NCI-H510A (cell line): Measurements from ENCODE around the gene LEP.
"Not testable (repeated sequence)": the region's sequence is repeated elsewhere in the genome, so short reads cannot be mapped to it uniquely, and the experiment has no call there.

Experiments used
- DNase-seq: peaks from one replicate; lab custom pipeline; 2025; lab: John Stamatoyannopoulos, UW

LEP gene

GRCh38 chr7:128210590-128211570 is 30.2 kb upstream of the LEP start:
- peak; percentile 25 for DNase-seq

DNA sequence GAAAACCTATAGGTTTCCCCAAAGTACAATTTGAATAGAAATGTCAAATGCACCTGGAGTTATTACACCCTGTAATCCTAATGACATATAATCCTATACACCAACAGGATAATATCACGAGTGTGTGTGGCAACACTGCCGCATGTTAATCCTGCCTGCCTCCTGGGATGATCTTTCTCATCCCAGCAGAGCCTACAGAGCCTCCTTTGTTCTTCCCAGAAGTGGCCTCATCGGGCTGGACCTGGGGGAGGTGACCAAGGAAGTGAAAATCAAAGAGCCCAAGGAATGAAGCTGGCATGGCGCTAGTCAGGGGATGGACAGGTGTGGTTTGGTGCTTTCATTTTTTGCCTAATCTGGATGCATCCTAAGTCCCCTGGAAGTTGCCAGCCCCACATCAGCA is 29.5 kb upstream of the LEP start:
- no peak for DNase-seq

DNA sequence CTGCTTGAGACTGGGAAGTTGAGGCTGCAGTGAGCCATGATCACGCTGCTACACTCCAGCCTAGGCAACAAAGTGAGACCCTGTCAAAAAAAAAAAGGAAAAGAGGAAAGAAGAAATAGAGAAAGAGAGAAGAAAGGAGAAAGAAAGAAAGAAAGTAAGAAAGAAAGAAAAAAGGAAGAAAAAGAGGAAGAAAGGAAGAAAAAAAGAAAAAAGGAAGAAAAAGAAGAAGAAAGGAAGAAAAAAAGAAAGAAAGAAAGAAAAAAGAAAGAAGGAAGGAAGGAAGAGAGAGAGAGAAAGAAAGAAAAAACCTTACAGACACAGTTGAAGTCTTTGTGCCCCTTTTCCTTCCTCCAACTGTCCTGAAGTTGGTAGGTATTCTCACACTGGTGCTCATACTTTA is 26.6 kb upstream of the LEP start:
- DNase-seq = no peak

GRCh38 chr7:128215281-128215680 is 25.8 kb upstream of the LEP start:
- no peak for DNase-seq

DNA sequence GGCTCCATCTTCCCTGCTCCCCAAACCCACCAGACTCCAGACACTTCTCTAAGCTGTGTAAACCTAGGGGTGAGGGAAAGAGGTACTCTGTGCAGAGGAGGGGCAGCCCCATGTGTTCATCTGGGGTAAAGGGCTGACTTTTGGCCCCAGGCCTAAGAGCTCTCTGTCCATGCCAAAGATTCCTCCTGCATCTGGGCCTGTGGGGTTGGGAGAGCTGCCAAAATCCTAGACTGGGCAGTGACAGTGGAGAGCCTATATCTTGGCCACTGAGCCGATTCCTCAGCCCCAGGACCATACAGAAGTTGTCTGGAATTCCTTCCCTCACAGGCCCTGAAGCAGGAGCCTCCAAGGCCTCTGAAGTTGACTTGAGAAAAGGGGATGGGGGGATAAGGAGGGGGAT is 25.3 kb upstream of the LEP start:
- no peak for DNase-seq

- no peak for DNase-seq
These were observed 23.9 kb upstream of the LEP start for GRCh38 chr7:128217030-128217805.

DNA sequence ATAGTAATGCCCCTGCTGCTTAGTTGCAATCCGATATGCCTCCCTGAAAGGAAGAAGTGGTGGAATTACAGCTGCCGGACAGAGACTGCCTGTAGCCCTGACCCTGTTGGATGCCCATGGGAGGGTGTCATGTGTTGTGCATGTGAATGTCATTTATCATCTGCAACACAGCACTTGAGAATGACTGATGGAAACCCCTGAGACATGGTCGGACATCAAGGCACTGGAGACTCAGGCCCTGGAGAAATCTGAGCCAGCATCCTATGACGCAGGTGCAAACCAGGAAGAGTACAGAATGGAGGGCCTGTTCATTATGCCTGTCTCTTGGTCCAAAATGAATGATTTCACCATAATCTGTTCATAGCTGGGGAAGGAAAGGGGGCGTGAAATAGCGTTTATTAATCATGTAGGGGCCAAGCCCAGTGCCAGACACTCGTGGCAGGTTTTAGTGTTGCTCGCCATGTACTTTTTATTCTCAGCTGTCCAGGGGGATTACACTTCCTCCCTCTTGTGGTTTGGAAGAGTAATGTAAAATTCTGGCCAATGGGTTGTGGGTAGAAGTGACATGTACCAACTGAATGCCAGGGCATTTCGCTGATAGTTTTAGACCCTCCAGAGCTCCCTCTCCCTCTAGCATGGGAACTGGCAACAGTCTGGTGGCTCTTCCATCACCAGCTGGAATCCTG is 23.0 kb upstream of the LEP start:
- DNase-seq = no peak

GRCh38 chr7:128219636-128220035 is 21.4 kb upstream of the LEP start:
- no peak for DNase-seq

GRCh38 chr7:128221929-128222403 is 19.1 kb upstream of the LEP start:
- DNase-seq = no peak

DNA sequence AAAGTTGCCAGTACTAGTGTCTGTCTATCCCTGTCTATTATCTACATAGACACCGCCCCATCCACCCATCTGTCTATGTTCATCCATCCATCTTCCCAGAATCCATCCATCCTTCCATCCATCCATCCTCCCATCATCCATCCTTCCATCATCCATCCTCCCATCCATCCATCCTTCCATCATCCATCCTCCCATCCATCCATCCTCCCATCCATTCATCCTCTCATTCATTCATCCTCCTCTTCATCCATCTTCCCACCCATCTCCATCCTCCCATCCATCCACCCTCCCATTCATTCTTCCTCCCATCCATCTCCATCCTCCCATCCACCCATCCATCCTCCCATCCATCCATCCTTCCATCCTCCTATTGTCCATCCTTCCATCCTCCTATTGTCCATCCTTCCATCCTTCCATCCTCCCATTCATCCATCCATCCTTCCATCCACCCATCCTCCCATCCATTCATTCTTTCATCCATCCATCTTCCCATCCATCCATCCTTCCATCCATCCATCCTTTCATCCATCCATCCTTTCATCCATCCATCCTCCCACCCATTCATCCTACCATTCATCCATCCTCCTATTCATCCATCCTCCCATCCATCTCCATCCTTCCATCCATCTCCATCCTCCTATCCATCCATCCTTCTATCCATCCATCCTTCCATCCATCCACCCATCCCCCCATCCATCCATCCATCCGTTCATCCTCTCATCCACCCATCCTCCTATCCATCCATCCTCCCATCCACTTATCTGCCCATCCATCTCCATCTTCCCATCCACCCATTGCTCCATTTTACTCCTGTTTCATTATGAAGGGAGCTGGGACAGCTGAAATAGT is 14.7 kb upstream of the LEP start:
- no peak for DNase-seq

DNA sequence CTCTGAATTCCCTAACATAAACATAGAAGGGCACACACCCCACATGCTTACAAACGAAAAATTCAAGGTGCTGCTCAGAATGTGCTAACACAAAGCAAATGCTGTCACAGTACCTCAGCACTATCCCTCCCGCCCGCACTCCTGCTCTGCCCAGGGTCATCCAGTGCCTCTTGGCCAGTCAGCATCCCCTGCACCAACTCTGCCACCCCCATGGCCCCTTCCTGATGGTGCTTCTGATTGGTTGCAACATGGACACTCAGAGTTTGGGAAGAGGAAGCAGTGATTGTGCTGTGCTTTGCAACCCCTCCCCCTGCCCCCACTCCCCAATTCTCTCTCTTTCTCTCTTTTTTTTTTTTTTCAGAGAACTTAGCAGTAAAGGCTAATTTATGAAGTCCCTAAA is 13.8 kb upstream of the LEP start:
- DNase-seq = no peak

DNA sequence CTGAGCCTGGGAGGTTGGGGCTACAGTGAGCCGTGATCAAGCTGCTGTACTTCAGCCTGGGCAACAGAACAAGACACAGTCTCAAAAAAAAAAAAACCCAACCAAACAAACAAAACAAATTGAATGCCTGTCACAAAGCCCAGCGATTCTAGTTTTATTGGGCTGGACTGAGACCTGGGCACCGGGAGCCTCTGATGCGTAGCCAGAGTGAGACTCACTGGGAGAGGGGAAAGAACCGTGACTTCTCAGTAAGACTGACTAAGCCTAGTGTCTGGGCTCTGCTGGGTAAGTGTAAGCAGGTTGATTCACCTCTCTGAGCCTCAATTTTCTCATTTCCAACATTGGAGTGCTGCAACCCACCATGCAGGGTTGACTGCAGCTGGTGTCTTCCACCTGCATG is 10.1 kb upstream of the LEP start:
- DNase-seq = no peak

DNA sequence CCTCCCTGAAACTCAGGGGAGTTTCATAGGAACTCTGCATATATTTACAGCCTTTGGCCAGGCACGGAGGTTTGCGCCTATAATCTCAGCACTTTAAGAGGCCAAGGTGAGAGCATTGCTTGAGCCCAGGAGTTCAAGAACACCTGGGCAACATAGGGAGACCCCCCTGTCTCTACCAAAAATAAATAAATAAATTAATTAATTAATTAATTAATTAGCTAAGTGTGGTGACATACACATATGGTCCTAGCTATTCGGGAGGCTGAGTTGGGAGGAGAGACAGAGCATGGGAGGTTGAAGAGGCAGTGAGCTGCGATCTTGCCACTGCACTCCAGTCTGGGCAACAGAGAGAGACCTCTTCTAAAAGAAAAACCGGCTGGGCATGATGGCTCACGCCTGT is 9.4 kb upstream of the LEP start:
- DNase-seq = no peak

DNA sequence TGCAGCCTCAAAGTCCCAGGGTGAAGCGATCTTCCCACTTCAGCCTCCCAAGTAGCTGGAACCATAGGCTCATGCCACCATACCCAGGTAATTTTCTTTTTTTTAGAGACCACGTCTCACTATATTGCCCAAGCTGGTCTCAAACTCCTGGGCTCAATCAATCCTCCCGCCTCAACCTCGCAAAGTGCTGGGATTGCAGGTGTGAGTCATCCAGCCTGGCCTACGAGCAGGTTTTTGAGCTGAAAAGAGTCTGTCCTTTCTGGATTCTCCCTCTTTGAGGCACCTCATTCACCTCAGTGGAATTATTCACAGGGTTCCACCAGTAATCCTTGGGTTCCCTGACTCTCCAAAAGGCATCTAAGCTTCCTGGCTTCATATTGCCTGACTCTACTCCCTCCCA is 7.6 kb upstream of the LEP start:
- no peak for DNase-seq

DNA sequence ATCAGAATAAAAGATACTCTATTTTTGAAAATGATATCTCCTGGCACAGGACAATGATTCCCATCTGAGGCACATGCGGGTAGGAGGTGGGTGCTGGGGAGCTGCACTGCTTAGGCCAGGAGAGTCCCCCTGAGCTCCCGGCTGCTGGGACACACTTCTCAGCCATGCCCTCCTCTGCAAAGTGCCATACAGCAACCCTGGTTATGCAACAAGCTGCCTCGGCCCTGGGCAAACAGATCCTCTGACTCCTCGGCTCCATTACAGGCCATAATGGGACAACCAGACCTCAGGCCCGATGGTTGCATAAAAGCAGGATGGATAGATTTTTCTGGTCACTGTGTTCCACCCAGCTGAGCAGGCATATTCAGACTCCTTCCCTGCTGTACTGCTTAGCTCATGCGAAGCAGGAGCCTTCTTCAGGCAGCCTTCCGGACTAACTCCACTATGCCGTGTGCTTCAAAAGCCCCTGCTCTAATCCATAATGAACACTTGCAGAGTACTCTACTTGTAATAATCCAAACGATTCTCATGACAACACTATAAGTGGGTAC is 6.5 kb upstream of the LEP start:
- no peak for DNase-seq

DNA sequence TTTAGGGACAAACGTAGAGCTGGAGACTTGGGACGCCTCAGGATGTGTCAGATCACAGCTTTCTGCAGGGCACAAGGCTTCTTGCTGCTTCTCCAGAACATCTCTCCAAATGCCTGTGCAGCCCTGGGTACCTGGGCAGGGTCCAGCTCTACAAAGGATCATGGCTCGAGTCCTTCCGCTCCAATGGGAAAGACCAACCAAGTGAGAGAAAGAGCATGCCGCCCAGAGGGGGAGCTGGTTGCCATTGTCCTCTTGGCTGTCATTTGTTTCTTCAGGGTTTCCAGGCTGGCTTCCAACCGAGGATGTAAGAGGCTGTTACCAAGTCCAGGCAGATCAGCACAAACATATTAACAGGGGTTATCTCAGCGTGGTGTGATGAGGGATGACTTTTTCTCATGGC is 5.6 kb upstream of the LEP start:
- no peak for DNase-seq

- DNase-seq = peak; percentile 56
These were observed 4.0 kb upstream of the LEP start for GRCh38 chr7:128236924-128237586.

DNA sequence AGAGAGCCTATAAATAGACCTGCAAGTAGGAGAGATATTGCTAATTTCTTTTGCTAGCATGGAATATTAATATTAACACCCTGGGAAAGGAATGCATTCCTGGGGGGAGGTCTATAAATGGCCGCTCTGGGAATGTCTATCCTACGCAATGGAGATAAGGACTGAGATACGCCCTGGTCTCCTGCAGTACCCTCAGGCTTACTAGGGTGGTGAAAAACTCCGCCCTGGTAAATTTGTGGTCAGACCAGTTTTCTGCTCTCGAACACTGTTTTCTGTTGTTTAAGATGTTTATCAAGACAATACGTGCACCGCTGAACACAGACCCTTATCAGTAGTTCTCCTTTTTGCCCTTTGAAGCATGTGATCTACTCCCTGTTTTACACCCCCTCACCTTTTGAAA is 1.9 kb upstream of the LEP start:
- not testable (repeated sequence) for DNase-seq

DNA sequence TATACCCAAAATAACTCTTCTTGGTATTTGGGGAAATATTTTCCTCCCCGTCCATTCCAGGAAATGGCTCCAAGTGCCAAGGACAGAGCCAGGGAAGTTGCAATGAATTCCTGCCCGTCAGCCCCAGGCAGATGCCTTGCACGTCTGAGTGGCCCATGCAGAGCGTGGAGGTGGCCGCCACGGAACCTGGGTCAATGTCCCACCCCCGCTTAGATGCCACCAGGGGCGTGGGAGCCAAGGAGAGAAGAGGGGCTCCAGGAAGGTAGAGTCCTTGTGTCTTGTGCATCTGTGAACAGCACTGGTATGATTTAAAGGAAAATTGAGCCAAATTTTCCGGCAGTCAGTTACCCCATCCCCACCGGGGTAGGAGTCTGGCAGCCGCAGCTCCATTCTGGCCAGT is 1.6 kb downstream of the LEP start:
- no peak for DNase-seq

DNA sequence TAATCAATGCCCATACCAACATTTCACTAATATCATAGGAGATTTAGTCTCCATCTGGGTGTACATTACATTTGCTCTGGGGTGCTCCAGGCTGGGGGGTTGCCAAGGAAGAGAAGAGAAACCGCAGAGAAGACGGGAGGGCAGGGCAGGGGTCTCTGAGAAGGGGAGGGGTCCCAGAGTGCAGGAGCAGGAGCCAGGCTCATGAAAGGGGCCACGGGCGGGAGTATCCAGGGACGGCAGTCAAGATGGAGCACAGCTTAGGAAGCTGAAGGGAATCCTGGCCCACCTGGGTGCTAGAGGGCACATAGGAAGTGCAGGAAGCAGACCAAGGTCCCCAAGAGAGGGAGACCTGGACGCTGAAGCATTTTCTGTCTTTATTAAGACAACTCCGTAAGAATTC is 2.2 kb downstream of the LEP start:
- DNase-seq = no peak

DNA sequence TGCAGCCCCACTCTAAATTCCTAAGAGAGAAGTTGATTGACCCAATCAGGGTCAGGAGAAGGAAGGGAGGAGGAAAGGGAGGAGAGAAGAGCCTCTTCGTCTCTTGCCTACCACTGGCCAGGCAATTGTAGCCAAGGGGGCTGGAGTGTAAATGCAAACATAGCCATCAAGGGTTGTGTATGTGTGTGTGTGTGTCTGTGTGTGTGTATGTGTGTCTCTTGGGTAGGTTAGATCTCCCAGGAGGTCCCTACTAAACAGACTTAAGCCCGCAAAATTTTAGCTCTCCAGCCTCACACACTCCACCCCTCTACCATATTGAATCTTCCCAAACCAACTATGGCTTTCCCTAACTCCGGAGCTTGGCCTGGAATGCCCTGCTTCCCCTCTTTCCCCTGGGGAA is 3.8 kb downstream of the LEP start:
- no peak for DNase-seq
